Measurements from ENCODE around the gene LHPP. TPM values are rescaled to one million over a fixed set of nuclear protein-coding genes. Genes with fewer than 3 reads are reported as not detected.

Gene LHPP
- total and polyA plus RNA-seq, 2 donors (not counting 1 experiment from before 2014, with no cell fraction given) = 10.2 to 15.6 TPM

GRCh38 chr10:124512040-124512428 is 50.4 kb downstream of the LHPP start:
- Histone ChIP-seq H3K79me2 (ENCODE audit: control insufficient read depth, insufficient read depth, low read length) (no peaks in the 10 kb centered on the region), H3K4me2 (ENCODE audit: extremely low read depth, insufficient read depth, low read length) (no peak overlapping the region), H3K4me1 (ENCODE audit: control insufficient read depth, extremely low read depth, insufficient read depth, low read length) (no peaks in the 10 kb centered on the region), H3K36me3 (ENCODE audit: control insufficient read depth, insufficient read depth, low read length) (no peaks in the 10 kb centered on the region), H3K9me3 (ENCODE audit: control insufficient read depth, insufficient read depth, low read depth, low read length) (no peaks in the 10 kb centered on the region), H3K4me3 (replicated peaks in 1 of 4; ENCODE audit: control extremely low read depth in 1 of 4, insufficient read depth in 1 of 4, low read depth in 3 of 4, low read length in 4 of 4) (no peak overlapping the region), H3K27ac (ENCODE audit: insufficient read depth, low read length) (no peak overlapping the region), H3K9ac (ENCODE audit: insufficient read depth, low read length) (no peak overlapping the region), H3K27me3 (ENCODE audit: control insufficient read depth, insufficient read depth, low read length) (no peaks in the 10 kb centered on the region), H2AFZ (ENCODE audit: low read length) (no peak overlapping the region), H4K20me1 (ENCODE audit: control insufficient read depth, extremely low read depth, insufficient read depth, low read length) (no peaks in the 10 kb centered on the region)
- DNase-seq (ENCODE audit: low read depth in 2 of 2) = no peak
- TF ChIP-seq CTCF (conservative IDR thresholded peaks at IDR 0.05 in 1 of 2, IDR thresholded peaks at IDR 0.05 in 1 of 2; ENCODE audit: low read depth in 1 of 2, low read length in 2 of 2) (no peak), EZH2 (IDR thresholded peaks at IDR 0.05; ENCODE audit: low read length, missing control alignments) (no peak)

- H3K4me2 ChIP-seq (ENCODE audit: extremely low read depth, insufficient read depth, low read length) = no peak overlapping the region
- no peaks in the 10 kb centered on the region for H4K20me1 ChIP-seq (ENCODE audit: control insufficient read depth, extremely low read depth, insufficient read depth, low read length)
- H3K4me1 ChIP-seq (ENCODE audit: control insufficient read depth, extremely low read depth, insufficient read depth, low read length) = no peaks in the 10 kb centered on the region
- TF ChIP-seq CTCF (conservative IDR thresholded peaks at IDR 0.05 in 1 of 2, IDR thresholded peaks at IDR 0.05 in 1 of 2; ENCODE audit: low read depth in 1 of 2, low read length in 2 of 2) (no peak), EZH2 (IDR thresholded peaks at IDR 0.05; ENCODE audit: low read length, missing control alignments) (no peak)
- no peak overlapping the region for H2AFZ ChIP-seq (ENCODE audit: low read length)
- no peaks in the 10 kb centered on the region for H3K36me3 ChIP-seq (ENCODE audit: control insufficient read depth, insufficient read depth, low read length)
- no peaks in the 10 kb centered on the region for H3K79me2 ChIP-seq (ENCODE audit: control insufficient read depth, insufficient read depth, low read length)
- no peaks in the 10 kb centered on the region for H3K27me3 ChIP-seq (ENCODE audit: control insufficient read depth, insufficient read depth, low read length)
- H3K9me3 ChIP-seq (ENCODE audit: control insufficient read depth, insufficient read depth, low read depth, low read length) = no peaks in the 10 kb centered on the region
- H3K9ac ChIP-seq (ENCODE audit: insufficient read depth, low read length) = no peak overlapping the region
- H3K4me3 ChIP-seq (replicated peaks in 1 of 4; ENCODE audit: control extremely low read depth in 1 of 4, insufficient read depth in 1 of 4, low read depth in 3 of 4, low read length in 4 of 4) = no peak overlapping the region
- no peak for DNase-seq (ENCODE audit: low read depth in 2 of 2)
- H3K27ac ChIP-seq (ENCODE audit: insufficient read depth, low read length) = no peak overlapping the region
Measured at GRCh38 chr10:124512600-124512999, 51.0 kb downstream of the LHPP start.

GRCh38 chr10:124515244-124515970 is 53.8 kb downstream of the LHPP start:
- no peaks in the 10 kb centered on the region for H3K36me3 ChIP-seq (ENCODE audit: control insufficient read depth, insufficient read depth, low read length)
- no peaks in the 10 kb centered on the region for H3K4me1 ChIP-seq (ENCODE audit: control insufficient read depth, extremely low read depth, insufficient read depth, low read length)
- H3K27me3 ChIP-seq (ENCODE audit: control insufficient read depth, insufficient read depth, low read length) = no peaks in the 10 kb centered on the region
- H4K20me1 ChIP-seq (ENCODE audit: control insufficient read depth, extremely low read depth, insufficient read depth, low read length) = no peaks in the 10 kb centered on the region
- H3K4me3 ChIP-seq (replicated peaks in 1 of 4; ENCODE audit: control extremely low read depth in 1 of 4, insufficient read depth in 1 of 4, low read depth in 3 of 4, low read length in 4 of 4) = no peak overlapping the region
- no peak overlapping the region for H3K27ac ChIP-seq (ENCODE audit: insufficient read depth, low read length)
- H3K79me2 ChIP-seq (ENCODE audit: control insufficient read depth, insufficient read depth, low read length) = no peaks in the 10 kb centered on the region
- H3K4me2 ChIP-seq (ENCODE audit: extremely low read depth, insufficient read depth, low read length) = no peak overlapping the region
- no peak overlapping the region for H2AFZ ChIP-seq (ENCODE audit: low read length)
- no peak for DNase-seq (ENCODE audit: low read depth in 2 of 2)
- no peak overlapping the region for H3K9ac ChIP-seq (ENCODE audit: insufficient read depth, low read length)
- H3K9me3 ChIP-seq (ENCODE audit: control insufficient read depth, insufficient read depth, low read depth, low read length) = no peaks in the 10 kb centered on the region
- TF ChIP-seq CTCF (conservative IDR thresholded peaks at IDR 0.05 in 1 of 2, IDR thresholded peaks at IDR 0.05 in 1 of 2; ENCODE audit: low read depth in 1 of 2, low read length in 2 of 2) = no peak
- TF ChIP-seq EZH2 (IDR thresholded peaks at IDR 0.05; ENCODE audit: low read length, missing control alignments) = no peak
